Keratinocyte (primary cell): ENCODE results near the gene MARCHF10.

Experiments
- CTCF ChIP-seq, 3 experiments: IDR thresholded peaks in 1 of 3; conservative IDR thresholded peaks in 1 of 3; optimal IDR thresholded peaks in 1 of 3; 2 replicates in 2 of 3; 3 replicates in 1 of 3; pipeline versions ENCODE3 to v1.5.1; 2011; ENCODE audit warnings: low read length in 3 of 3, mild to moderate bottlenecking in 3 of 3, moderate library complexity in 2 of 3, control low read depth in 1 of 3, inconsistent platforms in 1 of 3; ENCODE audit not compliant: insufficient read depth in 2 of 3; ENCODE audit errors: extremely low read depth in 1 of 3
- EZH2 ChIP-seq: IDR thresholded peaks from one replicate; pipeline ENCODE4 v1.6.1; 2012; ENCODE audit warnings: inconsistent platforms, mild to moderate bottlenecking, low read length, moderate library complexity

GRCh38 chr17:62781831-62782251 is 26.3 kb downstream of the MARCHF10 start:
- TF ChIP-seq CTCF (optimal IDR thresholded peaks at IDR 0.05 in 1 of 3, IDR thresholded peaks at IDR 0.05 in 1 of 3, conservative IDR thresholded peaks at IDR 0.05 in 1 of 3; ENCODE audit: extremely low read depth in 1 of 3, insufficient read depth in 2 of 3, low read length in 3 of 3) (no peak), EZH2 (no peak)
